Dermis blood vessel endothelial cell (primary cell): ENCODE data around the gene SDK2. TPM values are rescaled to one million over a fixed set of nuclear protein-coding genes. Genes with fewer than 3 reads are reported as not detected.
A peak's percentile ranks its signal among the peaks of the same experiment; 100 is the strongest.

Experiments used
- DNase-seq: peaks from one replicate; pipeline ENCODE4 v3.0.0; 2010
- total RNA-seq: library from RNA; depleted of rRNA; stranded (reverse); fragments of >200 nt; gene quantifications from 2 replicates; pipeline ENCODE4 v1.2.3, GENCODE V29; 2014

SDK2 gene
- total RNA-seq, 1 donor from 2014 or later: not detected

DNA sequence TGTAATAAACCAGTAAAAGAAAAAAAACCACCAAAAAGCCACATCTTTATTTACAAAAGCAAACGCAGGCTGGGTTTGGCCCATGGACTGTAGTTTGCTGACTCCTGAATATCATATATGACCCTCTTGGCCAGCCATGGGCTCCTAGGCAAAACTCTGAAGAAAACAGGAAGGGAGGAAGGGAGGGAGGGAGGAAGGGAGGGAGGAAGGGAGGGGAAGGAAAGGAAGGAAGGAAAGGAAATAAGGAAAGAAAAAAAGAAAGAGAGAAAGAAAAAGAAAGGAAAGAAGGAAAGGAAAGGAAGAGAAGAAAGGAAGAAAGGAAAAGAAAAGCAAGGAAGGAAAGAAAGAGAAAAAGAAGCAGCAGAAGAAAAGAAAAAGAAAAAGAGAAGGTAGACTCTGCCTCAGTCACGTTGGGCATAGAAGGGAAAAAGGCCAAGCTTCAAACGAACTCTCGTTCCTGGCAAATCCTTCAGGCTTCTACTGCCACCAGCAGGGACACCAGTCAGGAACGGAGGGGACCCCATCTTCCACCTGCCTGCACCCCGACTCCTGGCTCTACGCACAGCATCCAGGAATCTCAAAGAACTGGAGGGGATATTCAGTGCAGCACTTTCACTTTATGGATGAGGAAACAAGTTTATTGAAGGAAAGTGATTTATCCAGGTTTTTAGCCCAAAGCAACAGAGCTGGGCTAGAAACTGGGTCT lies 354.5 kb downstream of the SDK2 start:
- no peak for DNase-seq

DNA sequence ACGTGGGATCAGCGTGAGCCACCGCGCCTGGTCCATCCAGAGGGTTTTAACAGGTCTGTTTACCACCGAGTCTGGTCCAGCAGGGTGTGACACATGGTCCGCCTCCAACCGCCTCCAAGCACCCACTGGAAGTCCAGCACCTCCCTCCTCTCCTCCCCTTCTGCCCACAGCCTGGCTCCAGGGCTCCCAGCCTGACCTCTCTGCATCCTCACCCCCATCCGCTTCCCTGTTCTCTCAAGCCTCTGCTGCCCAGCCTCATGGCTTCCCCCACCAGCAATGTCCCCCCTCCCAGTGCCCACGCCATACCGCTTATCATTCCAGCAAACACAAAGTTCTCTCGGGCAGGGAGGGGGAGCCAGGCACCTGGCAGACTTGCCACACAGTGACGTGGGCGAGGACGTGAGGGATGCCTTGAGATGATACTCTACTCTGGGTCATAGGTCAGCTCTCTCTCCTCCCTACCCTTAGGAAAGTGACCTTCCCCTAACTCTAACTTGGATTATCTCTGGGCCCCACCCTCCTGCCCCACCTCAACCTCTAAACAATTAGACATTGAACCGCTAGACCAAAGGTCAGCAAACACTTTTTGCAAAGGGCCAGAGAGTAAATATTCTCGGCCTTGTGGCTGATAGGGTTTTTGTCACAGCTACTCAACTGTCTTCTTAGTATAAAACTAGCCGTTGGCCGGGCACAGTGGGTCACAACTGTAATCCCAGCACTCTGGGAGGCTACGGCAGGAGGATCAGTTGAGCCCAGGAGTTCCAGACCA lies 355.5 kb downstream of the SDK2 start:
- DNase-seq: no peak

- DNase-seq: peak; percentile 33
Observed at GRCh38 chr17:73286863-73287296, 357.4 kb downstream of the SDK2 start.

GRCh38 chr17:73285916-73286862 lies 358.1 kb downstream of the SDK2 start:
- no peak for DNase-seq

- no peak for DNase-seq
Observed at GRCh38 chr17:73285603-73285908, 358.7 kb downstream of the SDK2 start.

DNA sequence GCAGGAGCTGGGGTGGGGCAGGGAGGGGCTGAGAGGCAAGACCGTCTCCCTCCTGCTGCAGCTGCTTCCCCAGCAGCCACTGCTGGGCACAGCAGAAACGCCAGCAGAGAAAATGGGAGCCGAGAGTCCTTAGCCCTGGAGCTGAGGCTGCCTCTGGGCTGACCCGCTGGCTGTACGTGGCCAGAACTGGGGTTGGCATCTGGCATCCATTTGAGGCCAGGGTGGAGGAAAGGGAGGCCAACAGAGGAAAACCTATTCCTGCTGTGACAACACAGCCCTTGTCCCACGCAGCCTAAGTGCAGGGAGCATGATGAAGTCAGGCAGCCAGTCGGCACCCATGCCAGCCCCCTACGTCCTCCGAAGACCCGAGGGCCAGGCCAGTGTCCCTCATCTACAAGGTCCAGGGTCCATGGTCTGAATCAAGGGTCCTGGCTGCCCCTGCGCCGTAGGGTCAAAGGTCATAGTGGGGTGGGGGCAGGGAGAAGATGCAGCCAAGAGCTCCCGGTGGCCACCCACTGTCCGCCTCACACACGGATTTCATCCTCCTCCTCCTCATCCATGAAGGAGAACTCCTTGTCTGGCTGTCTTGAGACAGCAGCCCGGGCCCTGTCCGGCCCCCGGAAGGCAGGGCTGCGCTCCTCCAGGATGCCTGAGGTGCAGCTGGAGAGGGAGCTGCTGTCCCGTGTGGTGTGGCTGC lies 359.2 kb downstream of the SDK2 start:
- no peak for DNase-seq
